Daoy (cell line): ENCODE results near the gene BCL2L13. TPM values are rescaled to one million over a fixed set of nuclear protein-coding genes. Genes with fewer than 3 reads are reported as not detected.
A peak's percentile ranks its signal among the peaks of the same experiment; 100 is the strongest.
"Not testable (repeated sequence)": the region's sequence is repeated elsewhere in the genome, so short reads cannot be mapped to it uniquely, and the experiment has no call there.

Experiments
- DNase-seq: peaks from one replicate; pipeline ENCODE4 v3.0.0-alpha.2; 2015; ENCODE audit warnings: low read depth
- total RNA-seq: library from RNA; depleted of rRNA; stranded (reverse); fragments of >200 nt; shearing (Covaris generic); gene quantifications from 2 replicates; pipeline ENCODE4 v1.2.3, GENCODE V29; 2014

Gene BCL2L13
- total RNA-seq, 1 experiment from 2014 or later: 61.3 TPM

- DNase-seq: no peak
Measured at GRCh38 chr22:17761138-17761488, 122.6 kb downstream of the BCL2L13 start.

GRCh38 chr22:17763442-17763841, 124.9 kb downstream of the BCL2L13 start:
- DNase-seq: not testable (repeated sequence)

- DNase-seq: no peak
Measured at GRCh38 chr22:17764036-17764435, 125.5 kb downstream of the BCL2L13 start.

- not testable (repeated sequence) for DNase-seq
Measured at GRCh38 chr22:17764852-17765251, 126.3 kb downstream of the BCL2L13 start.

GRCh38 chr22:17767233-17768065, 128.9 kb downstream of the BCL2L13 start:
- DNase-seq: no peak

GRCh38 chr22:17769013-17769715, 130.6 kb downstream of the BCL2L13 start:
- DNase-seq: no peak

GRCh38 chr22:17769716-17770082, 131.1 kb downstream of the BCL2L13 start:
- no peak for DNase-seq

GRCh38 chr22:17770180-17771077, 131.9 kb downstream of the BCL2L13 start:
- no peak for DNase-seq

- peak; percentile 82 for DNase-seq
Measured at GRCh38 chr22:17772249-17772957, 133.8 kb downstream of the BCL2L13 start.

- DNase-seq: peak; percentile 77
Measured at GRCh38 chr22:17772958-17773605, 134.5 kb downstream of the BCL2L13 start.

- peak; percentile 66 for DNase-seq
Measured at GRCh38 chr22:17773606-17774205, 135.1 kb downstream of the BCL2L13 start.

- peak; percentile 64 for DNase-seq
Measured at GRCh38 chr22:17774206-17774925, 135.8 kb downstream of the BCL2L13 start, which contains the start of gene BID. TSS of gene BID (minus strand) at chr22:17774469. CDS start at chr22:17750116, 24,353 bp downstream.

- no peak for DNase-seq
Measured at GRCh38 chr22:17774926-17775685, 136.5 kb downstream of the BCL2L13 start.

GRCh38 chr22:17775781-17776465, 137.4 kb downstream of the BCL2L13 start:
- DNase-seq: no peak

- DNase-seq: peak; percentile 47
Measured at GRCh38 chr22:17777005-17777716, 138.6 kb downstream of the BCL2L13 start.

- no peak for DNase-seq
Measured at GRCh38 chr22:17777717-17778044, 139.1 kb downstream of the BCL2L13 start.

GRCh38 chr22:17778412-17778976, 139.9 kb downstream of the BCL2L13 start:
- DNase-seq: no peak
